GM23338 (cell line): ENCODE measurements around the gene DCAF4. TPM values are rescaled to one million over a fixed set of nuclear protein-coding genes. Genes with fewer than 3 reads are reported as not detected.

ENCODE experiments used
- ATAC-seq: fragments of 200-7000 bp; cut with Tn5 transposase; 3 replicates; pipeline ENCODE4 v1.9.1; 2020
- DNase-seq: peaks from one replicate; pipeline ENCODE4 v3.0.0-alpha.2; 2015; ENCODE audit warnings: low spot score
- H2AFZ ChIP-seq: fragments of 200-600 bp; sonication (generic); 2 replicates; pipeline ENCODE4 v1.8.0; 2016; ENCODE audit warnings: antibody characterized with exemption, mild to moderate bottlenecking, moderate library complexity
- H3F3A ChIP-seq: fragments of 200-600 bp; sonication (generic); replicated peaks from 2 replicates; pipeline ENCODE4 v1.8.0; 2017; ENCODE audit warnings: antibody characterized with exemption, mixed run types, low read depth
- H3K27ac ChIP-seq: fragments of 200-600 bp; sonication (generic); 2 replicates; pipeline ENCODE4 v1.6.1; 2016; ENCODE audit warnings: low read depth
- H3K27me3 ChIP-seq: fragments of 200-600 bp; sonication (generic); 2 replicates; pipeline ENCODE4 v1.8.0; 2016; ENCODE audit warnings: mild to moderate bottlenecking, mixed run types, moderate library complexity; ENCODE audit not compliant: insufficient read depth
- H3K36me3 ChIP-seq: fragments of 200-600 bp; sonication (generic); 2 replicates; pipeline ENCODE4 v1.8.0; 2016; ENCODE audit warnings: mild to moderate bottlenecking; ENCODE audit not compliant: insufficient read depth
- H3K4me1 ChIP-seq: fragments of 200-600 bp; sonication (generic); 2 replicates; pipeline ENCODE4 v1.8.0; 2016; ENCODE audit warnings: mild to moderate bottlenecking, moderate library complexity; ENCODE audit not compliant: insufficient read depth
- H3K4me2 ChIP-seq: fragments of 200-600 bp; sonication (generic); 2 replicates; pipeline ENCODE4 v1.7.1; 2017; ENCODE audit warnings: mixed run types
- H3K4me3 ChIP-seq: fragments of 200-600 bp; sonication (generic); 2 replicates; pipeline ENCODE4 v1.6.1; 2016; ENCODE audit warnings: mixed run types
- H3K79me2 ChIP-seq: fragments of 200-600 bp; sonication (generic); replicated peaks from 2 replicates; pipeline ENCODE4 v1.8.0; 2017; ENCODE audit warnings: mild to moderate bottlenecking; ENCODE audit not compliant: insufficient read depth
- H3K9me2 ChIP-seq: fragments of 200-600 bp; sonication (generic); 2 replicates; pipeline ENCODE4 v1.8.0; 2017; ENCODE audit not compliant: insufficient read depth
- H4K20me1 ChIP-seq: fragments of 200-600 bp; sonication (generic); replicated peaks from 2 replicates; pipeline ENCODE4 v1.8.0; 2017; ENCODE audit warnings: mild to moderate bottlenecking; ENCODE audit not compliant: insufficient read depth
- H3K27ac Mint-ChIP-seq: 2 replicates; pipeline ENCODE4 v1.8.0; 2020; ENCODE audit warnings: inconsistent platforms, mild to moderate bottlenecking, moderate library complexity, mixed read lengths
- H3K27me3 Mint-ChIP-seq: 3 replicates; pipeline ENCODE4 v1.8.0; 2022; ENCODE audit warnings: low read depth, mild to moderate bottlenecking, moderate library complexity, mixed read lengths, inconsistent platforms; ENCODE audit not compliant: insufficient read depth, poor library complexity
- H3K36me3 Mint-ChIP-seq: 3 replicates; pipeline ENCODE4 v1.8.0; 2021; ENCODE audit warnings: low read depth, mild to moderate bottlenecking, inconsistent platforms, moderate library complexity, mixed read lengths
- H3K4me1 Mint-ChIP-seq: 3 replicates; pipeline ENCODE4 v1.8.0; 2020; ENCODE audit warnings: mild to moderate bottlenecking, inconsistent platforms, mixed read lengths
- H3K4me3 Mint-ChIP-seq: 3 replicates; pipeline ENCODE4 v1.8.0; 2021; ENCODE audit warnings: moderate library complexity, mild to moderate bottlenecking, inconsistent platforms, mixed read lengths
- H3K9me3 Mint-ChIP-seq: 3 replicates; pipeline ENCODE4 v1.8.0; 2020; ENCODE audit warnings: moderate library complexity, mild to moderate bottlenecking, inconsistent platforms, mixed read lengths
- CREB1 ChIP-seq: fragments of 250-450 bp; sonication (Bioruptor Pico); IDR thresholded peaks from 2 replicates; pipeline ENCODE4 v1.5.0; 2020; ENCODE audit warnings: low read depth, mild to moderate bottlenecking, moderate library complexity
- EZH2 ChIP-seq: fragments of 200-600 bp; sonication (generic); IDR thresholded peaks from one replicate; pipeline ENCODE4 v1.8.0; 2017; ENCODE audit warnings: antibody characterized with exemption, mild to moderate bottlenecking, low read depth; ENCODE audit not compliant: unreplicated experiment
- EZH2phosphoT487 ChIP-seq: fragments of 200-600 bp; sonication (generic); IDR thresholded peaks from one replicate; pipeline ENCODE4 v1.8.1; 2018; ENCODE audit warnings: antibody characterized with exemption; ENCODE audit not compliant: unreplicated experiment
- JUNB ChIP-seq: IDR thresholded peaks from one replicate; pipeline ENCODE4 v1.6.1; 2016; ENCODE audit warnings: antibody characterized with exemption; ENCODE audit not compliant: unreplicated experiment
- NANOG ChIP-seq: IDR thresholded peaks from 2 replicates; pipeline ENCODE4 v1.6.1; 2016; ENCODE audit warnings: antibody characterized with exemption, borderline replicate concordance
- POLR2AphosphoS5 ChIP-seq: IDR thresholded peaks from 2 replicates; pipeline ENCODE4 v1.6.1; 2016; ENCODE audit warnings: antibody characterized with exemption, low read depth
- STAT1 ChIP-seq: IDR thresholded peaks from one replicate; pipeline ENCODE4 v1.6.1; 2016; ENCODE audit warnings: antibody characterized with exemption; ENCODE audit not compliant: unreplicated experiment
- ZNF114 ChIP-seq: fragments of 250-450 bp; sonication (Bioruptor Pico); IDR thresholded peaks from 2 replicates; pipeline ENCODE4 v1.5.0; 2020; ENCODE audit warnings: mild to moderate bottlenecking, moderate library complexity
- ZNF331 ChIP-seq: fragments of 250-450 bp; sonication (Bioruptor Pico); IDR thresholded peaks from 2 replicates; pipeline ENCODE4 v1.5.0; 2020; ENCODE audit warnings: low read depth, mild to moderate bottlenecking, moderate library complexity
- polyA plus RNA-seq: library from polyadenylated mRNA; unstranded; fragments of >200 nt; fragmentation: Nextera tagmentation; extraction: Ambion mirVana; gene quantifications from 2 replicates; pipeline ENCODE4 v1.2.1, GENCODE V29; 2016
- total RNA-seq: library from RNA; depleted of rRNA; stranded (reverse); fragments of >200 nt; shearing (Covaris generic); gene quantifications from 2 replicates; pipeline ENCODE4 v1.2.3, GENCODE V29; 2014
- TF ChIP-seq, protein P1 (sequence below): IDR thresholded peaks from one replicate; pipeline ENCODE4 v1.6.1; 2018; ENCODE audit warnings: antibody characterized with exemption; ENCODE audit not compliant: unreplicated experiment
- TF ChIP-seq, protein P2 (sequence below): IDR thresholded peaks from 2 replicates; pipeline ENCODE4 v1.6.1; 2016; ENCODE audit warnings: antibody characterized with exemption

The DCAF4 gene
- total and polyA plus RNA-seq, 2 experiments from 2014 or later: 17.5 to 39.3 TPM

DNA sequence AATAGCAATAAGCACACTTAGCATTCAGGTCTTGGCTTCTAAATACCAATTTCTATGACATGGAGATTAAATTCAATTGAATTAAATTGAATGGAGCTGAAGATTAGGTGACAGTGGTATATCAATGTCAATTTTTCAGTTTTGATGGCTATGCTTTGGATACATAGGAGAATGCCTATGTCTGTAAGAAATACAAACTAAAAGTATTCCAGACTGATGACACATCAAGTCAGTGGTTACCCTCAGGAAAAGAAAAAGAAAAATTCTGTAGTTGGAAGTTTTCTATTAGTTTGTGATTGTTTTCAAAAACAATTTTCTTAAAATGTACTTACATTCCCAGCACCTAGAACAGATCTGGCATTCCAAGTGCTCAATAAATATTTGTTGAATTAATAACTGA, 4.9 kb upstream of the DCAF4 start (continued):
- TF ChIP-seq, protein P1, sequence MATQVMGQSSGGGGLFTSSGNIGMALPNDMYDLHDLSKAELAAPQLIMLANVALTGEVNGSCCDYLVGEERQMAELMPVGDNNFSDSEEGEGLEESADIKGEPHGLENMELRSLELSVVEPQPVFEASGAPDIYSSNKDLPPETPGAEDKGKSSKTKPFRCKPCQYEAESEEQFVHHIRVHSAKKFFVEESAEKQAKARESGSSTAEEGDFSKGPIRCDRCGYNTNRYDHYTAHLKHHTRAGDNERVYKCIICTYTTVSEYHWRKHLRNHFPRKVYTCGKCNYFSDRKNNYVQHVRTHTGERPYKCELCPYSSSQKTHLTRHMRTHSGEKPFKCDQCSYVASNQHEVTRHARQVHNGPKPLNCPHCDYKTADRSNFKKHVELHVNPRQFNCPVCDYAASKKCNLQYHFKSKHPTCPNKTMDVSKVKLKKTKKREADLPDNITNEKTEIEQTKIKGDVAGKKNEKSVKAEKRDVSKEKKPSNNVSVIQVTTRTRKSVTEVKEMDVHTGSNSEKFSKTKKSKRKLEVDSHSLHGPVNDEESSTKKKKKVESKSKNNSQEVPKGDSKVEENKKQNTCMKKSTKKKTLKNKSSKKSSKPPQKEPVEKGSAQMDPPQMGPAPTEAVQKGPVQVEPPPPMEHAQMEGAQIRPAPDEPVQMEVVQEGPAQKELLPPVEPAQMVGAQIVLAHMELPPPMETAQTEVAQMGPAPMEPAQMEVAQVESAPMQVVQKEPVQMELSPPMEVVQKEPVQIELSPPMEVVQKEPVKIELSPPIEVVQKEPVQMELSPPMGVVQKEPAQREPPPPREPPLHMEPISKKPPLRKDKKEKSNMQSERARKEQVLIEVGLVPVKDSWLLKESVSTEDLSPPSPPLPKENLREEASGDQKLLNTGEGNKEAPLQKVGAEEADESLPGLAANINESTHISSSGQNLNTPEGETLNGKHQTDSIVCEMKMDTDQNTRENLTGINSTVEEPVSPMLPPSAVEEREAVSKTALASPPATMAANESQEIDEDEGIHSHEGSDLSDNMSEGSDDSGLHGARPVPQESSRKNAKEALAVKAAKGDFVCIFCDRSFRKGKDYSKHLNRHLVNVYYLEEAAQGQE: no peak
- no peak for TF ChIP-seq EZH2phosphoT487

DNA sequence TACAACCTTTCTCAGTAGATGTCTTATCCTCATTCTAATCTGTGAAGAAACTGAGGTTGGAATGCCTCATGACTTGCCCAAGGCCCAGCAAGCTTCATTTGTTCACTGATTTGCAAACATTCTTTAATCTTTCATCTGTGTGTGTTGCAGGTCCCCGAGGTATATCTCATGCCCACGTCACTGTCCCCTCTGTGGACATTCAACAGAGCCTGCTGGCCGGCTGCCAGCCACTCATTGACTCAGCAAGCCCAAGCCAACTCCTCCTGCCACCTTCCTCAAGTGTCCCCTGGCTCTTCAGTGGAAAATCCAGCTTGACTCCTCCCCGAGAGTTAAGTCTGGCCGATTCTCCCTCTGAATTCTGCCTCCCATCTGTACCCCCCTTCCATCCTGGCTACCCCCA, 1.9 kb upstream of the DCAF4 start:
- ATAC-seq: no peak
- H3F3A ChIP-seq: no peaks in the 10 kb centered on the region
- Mint-ChIP-seq H3K36me3 (no peaks in the 10 kb centered on the region), H3K9me3 (no peaks in the 10 kb centered on the region), H3K27ac (no peak overlapping the region), H3K27me3 (peaks cover 18% of the 10 kb centered on the region), H3K4me3 (no peak overlapping the region; the same call in 2 of the 3 replicates), H3K4me1 (peaks cover 9% of the 10 kb centered on the region)
- peaks cover 8% of the 10 kb centered on the region for H3K79me2 ChIP-seq
- H3K4me3 ChIP-seq: no peak overlapping the region
- H3K27me3 ChIP-seq: peaks cover 14% of the 10 kb centered on the region
- no peaks in the 10 kb centered on the region for H3K36me3 ChIP-seq
- TF ChIP-seq EZH2 (no peak), ZNF114 (no peak)
- H3K27ac ChIP-seq: no peak overlapping the region
- no peak overlapping the region for H2AFZ ChIP-seq
- DNase-seq: no peak
- peaks cover 5% of the 10 kb centered on the region; the same call in 1 of the 2 replicates for H3K4me1 ChIP-seq
- no peak overlapping the region for H3K4me2 ChIP-seq
- 0 out of 2 replicates have a peak, but pooled peaks cover 4% of the 10 kb centered on the region for H3K9me2 ChIP-seq
- no peaks in the 10 kb centered on the region for H4K20me1 ChIP-seq

DNA sequence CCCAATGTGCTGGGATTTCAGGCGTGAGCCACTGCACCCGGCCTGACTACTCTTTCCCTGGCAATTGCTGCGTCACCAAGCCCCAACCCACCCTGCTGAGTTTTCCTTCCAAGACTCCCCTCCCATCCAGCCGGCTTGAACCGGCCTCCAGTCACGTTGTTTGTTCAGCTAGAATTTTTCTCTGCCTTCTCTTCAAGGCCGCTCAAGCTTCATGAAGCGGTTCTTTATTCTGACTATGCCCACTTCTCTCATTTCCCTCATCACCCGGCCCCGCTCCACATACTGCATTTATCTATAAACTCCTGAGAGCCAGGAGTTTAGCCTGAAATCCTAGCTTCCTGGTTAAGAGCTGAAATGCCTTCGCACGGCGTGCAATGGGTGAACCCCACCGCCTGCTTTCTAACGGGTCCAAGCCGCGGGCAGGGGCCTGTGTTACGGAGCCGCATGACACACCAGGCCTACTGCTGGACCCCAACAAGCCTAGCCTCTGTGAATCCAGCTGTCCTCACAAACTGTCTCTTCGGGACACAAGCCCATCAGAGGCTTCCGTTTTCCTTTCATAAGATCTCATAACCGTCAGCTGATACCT, 999 bp upstream of the DCAF4 start:
- DNase-seq (no peak), ATAC-seq (no peak)
- Mint-ChIP-seq H3K4me3 (peak overlapping the region; percentile 89), H3K9me3 (no peaks in the 10 kb centered on the region), H3K36me3 (no peaks in the 10 kb centered on the region), H3K27me3 (peaks cover 15% of the 10 kb centered on the region), H3K4me1 (peaks cover 9% of the 10 kb centered on the region), H3K27ac (no peak overlapping the region)
- peaks cover 14% of the 10 kb centered on the region for H3K79me2 ChIP-seq
- H3K4me1 ChIP-seq: peaks cover 5% of the 10 kb centered on the region; the same call in 1 of the 2 replicates
- H3K4me2 ChIP-seq: peak overlapping the region; percentile 81
- H3K27ac ChIP-seq: no peak overlapping the region
- H3K36me3 ChIP-seq: no peaks in the 10 kb centered on the region
- H3K27me3 ChIP-seq: peaks cover 14% of the 10 kb centered on the region
- 0 out of 2 replicates have a peak, but pooled peaks cover 4% of the 10 kb centered on the region for H3K9me2 ChIP-seq
- peak overlapping the region; percentile 93 for H3K4me3 ChIP-seq
- no peaks in the 10 kb centered on the region for H4K20me1 ChIP-seq
- peak overlapping the region; percentile 99 for H2AFZ ChIP-seq
- H3F3A ChIP-seq: no peaks in the 10 kb centered on the region
- TF ChIP-seq, protein P2, sequence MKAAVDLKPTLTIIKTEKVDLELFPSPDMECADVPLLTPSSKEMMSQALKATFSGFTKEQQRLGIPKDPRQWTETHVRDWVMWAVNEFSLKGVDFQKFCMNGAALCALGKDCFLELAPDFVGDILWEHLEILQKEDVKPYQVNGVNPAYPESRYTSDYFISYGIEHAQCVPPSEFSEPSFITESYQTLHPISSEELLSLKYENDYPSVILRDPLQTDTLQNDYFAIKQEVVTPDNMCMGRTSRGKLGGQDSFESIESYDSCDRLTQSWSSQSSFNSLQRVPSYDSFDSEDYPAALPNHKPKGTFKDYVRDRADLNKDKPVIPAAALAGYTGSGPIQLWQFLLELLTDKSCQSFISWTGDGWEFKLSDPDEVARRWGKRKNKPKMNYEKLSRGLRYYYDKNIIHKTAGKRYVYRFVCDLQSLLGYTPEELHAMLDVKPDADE: no peak
- TF ChIP-seq POLR2AphosphoS5 (no peak), ZNF331 (CRISPR knock-in tag) (no peak), STAT1 (no peak), EZH2 (no peak), NANOG (no peak), ZNF114 (no peak), JUNB (no peak), CREB1 (CRISPR knock-in tag) (no peak), EZH2phosphoT487 (no peak)
